HEK293 (cell line): Measurements from ENCODE around the gene PCSK6.

ENCODE experiments used
- GLI2 ChIP-seq: fragments of 450-650 bp; formaldehyde crosslinking; IDR thresholded peaks from 2 replicates; pipeline ENCODE4; 2017; ENCODE audit warnings: missing biosample characterization, missing genetic modification characterization, low read depth, borderline replicate concordance
- MYNN ChIP-seq: fragments of 450-650 bp; formaldehyde crosslinking; IDR thresholded peaks from 2 replicates; pipeline ENCODE4 v1.5.1; 2016; ENCODE audit warnings: missing biosample characterization, missing genetic modification characterization, borderline replicate concordance
- TCF7L2 ChIP-seq: IDR thresholded peaks from 2 replicates; pipeline ENCODE4 v1.6.1; 2011; ENCODE audit warnings: low read depth, mild to moderate bottlenecking, inconsistent platforms, low read length, moderate library complexity, borderline replicate concordance
- ZBTB7A ChIP-seq: fragments of 450-650 bp; formaldehyde crosslinking; IDR thresholded peaks from 2 replicates; pipeline ENCODE4 v1.5.1; 2016; ENCODE audit warnings: low read depth, missing biosample characterization, missing genetic modification characterization
- ZNF121 ChIP-seq: fragments of 450-650 bp; formaldehyde crosslinking; IDR thresholded peaks from 2 replicates; pipeline ENCODE4 v1.5.1; 2016; ENCODE audit warnings: missing biosample characterization, missing genetic modification characterization
- ZNF174 ChIP-seq: fragments of 450-650 bp; formaldehyde crosslinking; IDR thresholded peaks from 2 replicates; pipeline ENCODE4 v1.5.0; 2017; ENCODE audit warnings: missing biosample characterization, mild to moderate bottlenecking, missing genetic modification characterization
- ZNF302 ChIP-seq: fragments of 450-650 bp; formaldehyde crosslinking; IDR thresholded peaks from 2 replicates; pipeline ENCODE4 v1.5.1; 2016; ENCODE audit warnings: missing biosample characterization, missing genetic modification characterization, low read depth
- ZNF433 ChIP-seq: fragments of 450-650 bp; formaldehyde crosslinking; IDR thresholded peaks from 2 replicates; pipeline ENCODE4 v1.5.1; 2016; ENCODE audit warnings: missing biosample characterization, missing genetic modification characterization, low read depth
- ZNF529 ChIP-seq: fragments of 450-650 bp; formaldehyde crosslinking; IDR thresholded peaks from 2 replicates; pipeline ENCODE4 v1.5.1; 2017; ENCODE audit warnings: missing genetic modification characterization, missing biosample characterization; ENCODE audit not compliant: insufficient replicate concordance
- ZNF544 ChIP-seq: fragments of 450-650 bp; formaldehyde crosslinking; IDR thresholded peaks from 2 replicates; pipeline ENCODE4 v1.5.0; 2017; ENCODE audit warnings: missing biosample characterization, missing genetic modification characterization
- ZNF548 ChIP-seq: fragments of 450-650 bp; formaldehyde crosslinking; IDR thresholded peaks from 2 replicates; pipeline ENCODE4 v1.5.1; 2016; ENCODE audit warnings: missing biosample characterization, missing genetic modification characterization
- ZNF596 ChIP-seq: fragments of 450-650 bp; IDR thresholded peaks from 2 replicates; pipeline ENCODE4 v1.5.0; 2018; ENCODE audit warnings: missing biosample characterization, mild to moderate bottlenecking, missing genetic modification characterization, moderate library complexity
- ZNF626 ChIP-seq: fragments of 450-650 bp; sonication (Bioruptor Pico); formaldehyde crosslinking; IDR thresholded peaks from 2 replicates; pipeline ENCODE4 v1.5.1; 2018; ENCODE audit warnings: missing biosample characterization, missing genetic modification characterization, inconsistent platforms
- ZNF701 ChIP-seq: fragments of 450-650 bp; formaldehyde crosslinking; IDR thresholded peaks from 2 replicates; pipeline ENCODE4 v1.5.1; 2016; ENCODE audit warnings: missing biosample characterization, missing genetic modification characterization
- ZNF830 ChIP-seq: fragments of 450-650 bp; IDR thresholded peaks from 2 replicates; pipeline ENCODE4 v1.5.0; 2018; ENCODE audit warnings: missing biosample characterization, missing genetic modification characterization, low read depth, mild to moderate bottlenecking, moderate library complexity
- TF ChIP-seq, protein P1 (sequence below): fragments of 450-650 bp; formaldehyde crosslinking; conservative IDR thresholded peaks from 2 replicates; pipeline ENCODE4 v1.5.1; 2016; ENCODE audit warnings: low read depth, missing biosample characterization, missing genetic modification characterization
- TF ChIP-seq, protein P2 (sequence below): fragments of 450-650 bp; formaldehyde crosslinking; IDR thresholded peaks from 2 replicates; pipeline ENCODE4 v1.5.1; 2016; ENCODE audit warnings: missing biosample characterization, missing genetic modification characterization
- TF ChIP-seq, protein P3 (sequence below): fragments of 450-650 bp; formaldehyde crosslinking; optimal IDR thresholded peaks from 2 replicates; pipeline ENCODE3; 2016; ENCODE audit warnings: missing biosample characterization, mild to moderate bottlenecking, missing genetic modification characterization
- TF ChIP-seq, protein P4 (sequence below): fragments of 450-650 bp; formaldehyde crosslinking; IDR thresholded peaks from 2 replicates; pipeline ENCODE4 v1.5.1; 2016; ENCODE audit warnings: missing biosample characterization, missing genetic modification characterization
- TF ChIP-seq, protein P5 (sequence below): fragments of 450-650 bp; formaldehyde crosslinking; IDR thresholded peaks from 2 replicates; pipeline ENCODE4 v1.5.1; 2017; ENCODE audit warnings: missing biosample characterization, missing genetic modification characterization
- TF ChIP-seq, protein P6 (sequence below): fragments of 450-650 bp; formaldehyde crosslinking; IDR thresholded peaks from 2 replicates; pipeline ENCODE4 v1.5.1; 2016; ENCODE audit warnings: missing biosample characterization, missing genetic modification characterization, low read depth
- TF ChIP-seq, protein P7 (sequence below): fragments of 450-650 bp; formaldehyde crosslinking; IDR thresholded peaks from 2 replicates; pipeline ENCODE4 v1.5.1; 2017; ENCODE audit warnings: missing biosample characterization, missing genetic modification characterization

The PCSK6 gene

DNA sequence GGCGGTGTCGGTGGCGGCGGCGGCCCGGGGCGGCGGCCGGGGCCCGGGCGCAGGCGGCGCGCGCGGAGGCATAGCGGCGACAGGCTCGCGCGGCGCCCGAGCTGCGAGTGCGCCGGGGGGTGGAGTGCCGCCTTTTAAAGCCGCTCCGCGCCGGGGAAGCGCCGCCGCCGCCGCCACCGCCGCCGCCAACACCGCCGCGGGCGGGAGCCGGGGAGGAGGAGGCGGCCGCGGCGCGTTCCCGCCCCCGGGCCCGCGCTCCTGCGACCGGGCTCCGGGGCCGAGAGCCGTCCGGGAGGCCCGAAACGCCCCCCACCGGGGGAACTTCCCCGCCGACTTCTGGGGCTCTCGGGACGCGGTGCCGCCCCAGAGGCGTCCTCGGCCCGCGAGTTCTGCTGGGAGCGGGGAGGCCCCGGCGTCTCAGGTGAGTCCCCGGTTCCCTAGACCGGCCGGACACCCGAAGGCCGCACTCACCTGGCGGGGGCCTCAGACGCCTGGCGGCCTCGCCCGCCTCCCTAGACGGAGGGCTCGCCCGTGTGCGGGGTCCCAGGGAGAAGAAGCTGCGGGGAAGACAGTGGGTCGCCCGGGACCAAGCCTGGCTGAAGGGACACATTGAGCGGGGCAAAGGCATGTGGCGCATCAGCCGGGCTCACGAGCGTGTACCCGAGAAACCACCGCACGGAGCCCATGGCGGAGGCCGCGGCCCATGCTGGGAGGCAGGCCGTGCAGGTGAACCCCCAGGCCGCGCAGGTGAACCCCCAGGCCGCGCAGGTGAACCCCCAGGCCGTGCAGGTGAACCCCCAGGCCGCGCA is at the start of gene PCSK6 (continued):
- TF ChIP-seq, protein P1, sequence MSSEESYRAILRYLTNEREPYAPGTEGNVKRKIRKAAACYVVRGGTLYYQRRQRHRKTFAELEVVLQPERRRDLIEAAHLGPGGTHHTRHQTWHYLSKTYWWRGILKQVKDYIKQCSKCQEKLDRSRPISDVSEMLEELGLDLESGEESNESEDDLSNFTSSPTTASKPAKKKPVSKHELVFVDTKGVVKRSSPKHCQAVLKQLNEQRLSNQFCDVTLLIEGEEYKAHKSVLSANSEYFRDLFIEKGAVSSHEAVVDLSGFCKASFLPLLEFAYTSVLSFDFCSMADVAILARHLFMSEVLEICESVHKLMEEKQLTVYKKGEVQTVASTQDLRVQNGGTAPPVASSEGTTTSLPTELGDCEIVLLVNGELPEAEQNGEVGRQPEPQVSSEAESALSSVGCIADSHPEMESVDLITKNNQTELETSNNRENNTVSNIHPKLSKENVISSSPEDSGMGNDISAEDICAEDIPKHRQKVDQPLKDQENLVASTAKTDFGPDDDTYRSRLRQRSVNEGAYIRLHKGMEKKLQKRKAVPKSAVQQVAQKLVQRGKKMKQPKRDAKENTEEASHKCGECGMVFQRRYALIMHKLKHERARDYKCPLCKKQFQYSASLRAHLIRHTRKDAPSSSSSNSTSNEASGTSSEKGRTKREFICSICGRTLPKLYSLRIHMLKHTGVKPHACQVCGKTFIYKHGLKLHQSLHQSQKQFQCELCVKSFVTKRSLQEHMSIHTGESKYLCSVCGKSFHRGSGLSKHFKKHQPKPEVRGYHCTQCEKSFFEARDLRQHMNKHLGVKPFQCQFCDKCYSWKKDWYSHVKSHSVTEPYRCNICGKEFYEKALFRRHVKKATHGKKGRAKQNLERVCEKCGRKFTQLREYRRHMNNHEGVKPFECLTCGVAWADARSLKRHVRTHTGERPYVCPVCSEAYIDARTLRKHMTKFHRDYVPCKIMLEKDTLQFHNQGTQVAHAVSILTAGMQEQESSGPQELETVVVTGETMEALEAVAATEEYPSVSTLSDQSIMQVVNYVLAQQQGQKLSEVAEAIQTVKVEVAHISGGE (tag by site-specific recombination), result no peak
- TF ChIP-seq, protein P2, sequence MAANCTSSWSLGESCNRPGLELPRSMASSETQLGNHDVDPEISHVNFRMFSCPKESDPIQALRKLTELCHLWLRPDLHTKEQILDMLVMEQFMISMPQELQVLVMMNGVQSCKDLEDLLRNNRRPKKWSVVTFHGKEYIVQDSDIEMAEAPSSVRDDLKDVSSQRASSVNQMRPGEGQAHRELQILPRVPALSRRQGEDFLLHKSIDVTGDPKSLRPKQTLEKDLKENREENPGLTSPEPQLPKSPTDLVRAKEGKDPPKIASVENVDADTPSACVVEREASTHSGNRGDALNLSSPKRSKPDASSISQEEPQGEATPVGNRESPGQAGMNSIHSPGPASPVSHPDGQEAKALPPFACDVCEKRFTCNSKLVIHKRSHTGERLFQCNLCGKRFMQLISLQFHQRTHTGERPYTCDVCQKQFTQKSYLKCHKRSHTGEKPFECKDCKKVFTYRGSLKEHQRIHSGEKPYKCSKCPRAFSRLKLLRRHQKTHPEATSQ (tag by site-specific recombination), result no peak
- no peak for TF ChIP-seq MYNN (tag by site-specific recombination)
- TF ChIP-seq, protein P3, sequence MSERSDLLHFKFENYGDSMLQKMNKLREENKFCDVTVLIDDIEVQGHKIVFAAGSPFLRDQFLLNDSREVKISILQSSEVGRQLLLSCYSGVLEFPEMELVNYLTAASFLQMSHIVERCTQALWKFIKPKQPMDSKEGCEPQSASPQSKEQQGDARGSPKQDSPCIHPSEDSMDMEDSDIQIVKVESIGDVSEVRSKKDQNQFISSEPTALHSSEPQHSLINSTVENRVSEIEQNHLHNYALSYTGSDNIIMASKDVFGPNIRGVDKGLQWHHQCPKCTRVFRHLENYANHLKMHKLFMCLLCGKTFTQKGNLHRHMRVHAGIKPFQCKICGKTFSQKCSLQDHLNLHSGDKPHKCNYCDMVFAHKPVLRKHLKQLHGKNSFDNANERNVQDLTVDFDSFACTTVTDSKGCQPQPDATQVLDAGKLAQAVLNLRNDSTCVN (tag by site-specific recombination), result peak; percentile 63
- TF ChIP-seq, protein P4, sequence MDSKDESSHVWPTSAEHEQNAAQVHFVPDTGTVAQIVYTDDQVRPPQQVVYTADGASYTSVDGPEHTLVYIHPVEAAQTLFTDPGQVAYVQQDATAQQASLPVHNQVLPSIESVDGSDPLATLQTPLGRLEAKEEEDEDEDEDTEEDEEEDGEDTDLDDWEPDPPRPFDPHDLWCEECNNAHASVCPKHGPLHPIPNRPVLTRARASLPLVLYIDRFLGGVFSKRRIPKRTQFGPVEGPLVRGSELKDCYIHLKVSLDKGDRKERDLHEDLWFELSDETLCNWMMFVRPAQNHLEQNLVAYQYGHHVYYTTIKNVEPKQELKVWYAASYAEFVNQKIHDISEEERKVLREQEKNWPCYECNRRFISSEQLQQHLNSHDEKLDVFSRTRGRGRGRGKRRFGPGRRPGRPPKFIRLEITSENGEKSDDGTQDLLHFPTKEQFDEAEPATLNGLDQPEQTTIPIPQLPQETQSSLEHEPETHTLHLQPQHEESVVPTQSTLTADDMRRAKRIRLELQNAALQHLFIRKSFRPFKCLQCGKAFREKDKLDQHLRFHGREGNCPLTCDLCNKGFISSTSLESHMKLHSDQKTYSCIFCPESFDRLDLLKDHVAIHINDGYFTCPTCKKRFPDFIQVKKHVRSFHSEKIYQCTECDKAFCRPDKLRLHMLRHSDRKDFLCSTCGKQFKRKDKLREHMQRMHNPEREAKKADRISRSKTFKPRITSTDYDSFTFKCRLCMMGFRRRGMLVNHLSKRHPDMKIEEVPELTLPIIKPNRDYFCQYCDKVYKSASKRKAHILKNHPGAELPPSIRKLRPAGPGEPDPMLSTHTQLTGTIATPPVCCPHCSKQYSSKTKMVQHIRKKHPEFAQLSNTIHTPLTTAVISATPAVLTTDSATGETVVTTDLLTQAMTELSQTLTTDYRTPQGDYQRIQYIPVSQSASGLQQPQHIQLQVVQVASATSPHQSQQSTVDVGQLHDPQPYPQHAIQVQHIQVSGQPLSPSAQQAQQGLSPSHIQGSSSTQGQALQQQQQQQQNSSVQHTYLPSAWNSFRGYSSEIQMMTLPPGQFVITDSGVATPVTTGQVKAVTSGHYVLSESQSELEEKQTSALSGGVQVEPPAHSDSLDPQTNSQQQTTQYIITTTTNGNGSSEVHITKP (tag by site-specific recombination), result no peak
- TF ChIP-seq ZBTB7A (tag by site-specific recombination), result no peak
- TF ChIP-seq ZNF626 (tag by site-specific recombination), result no peak
- TF ChIP-seq, protein P5, sequence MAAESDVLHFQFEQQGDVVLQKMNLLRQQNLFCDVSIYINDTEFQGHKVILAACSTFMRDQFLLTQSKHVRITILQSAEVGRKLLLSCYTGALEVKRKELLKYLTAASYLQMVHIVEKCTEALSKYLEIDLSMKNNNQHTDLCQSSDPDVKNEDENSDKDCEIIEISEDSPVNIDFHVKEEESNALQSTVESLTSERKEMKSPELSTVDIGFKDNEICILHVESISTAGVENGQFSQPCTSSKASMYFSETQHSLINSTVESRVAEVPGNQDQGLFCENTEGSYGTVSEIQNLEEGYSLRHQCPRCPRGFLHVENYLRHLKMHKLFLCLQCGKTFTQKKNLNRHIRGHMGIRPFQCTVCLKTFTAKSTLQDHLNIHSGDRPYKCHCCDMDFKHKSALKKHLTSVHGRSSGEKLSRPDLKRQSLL (tag by site-specific recombination), result no peak
- TF ChIP-seq ZNF544 (tag by site-specific recombination), result no peak
- TF ChIP-seq ZNF701 (tag by site-specific recombination), result no peak
- TF ChIP-seq, protein P6, sequence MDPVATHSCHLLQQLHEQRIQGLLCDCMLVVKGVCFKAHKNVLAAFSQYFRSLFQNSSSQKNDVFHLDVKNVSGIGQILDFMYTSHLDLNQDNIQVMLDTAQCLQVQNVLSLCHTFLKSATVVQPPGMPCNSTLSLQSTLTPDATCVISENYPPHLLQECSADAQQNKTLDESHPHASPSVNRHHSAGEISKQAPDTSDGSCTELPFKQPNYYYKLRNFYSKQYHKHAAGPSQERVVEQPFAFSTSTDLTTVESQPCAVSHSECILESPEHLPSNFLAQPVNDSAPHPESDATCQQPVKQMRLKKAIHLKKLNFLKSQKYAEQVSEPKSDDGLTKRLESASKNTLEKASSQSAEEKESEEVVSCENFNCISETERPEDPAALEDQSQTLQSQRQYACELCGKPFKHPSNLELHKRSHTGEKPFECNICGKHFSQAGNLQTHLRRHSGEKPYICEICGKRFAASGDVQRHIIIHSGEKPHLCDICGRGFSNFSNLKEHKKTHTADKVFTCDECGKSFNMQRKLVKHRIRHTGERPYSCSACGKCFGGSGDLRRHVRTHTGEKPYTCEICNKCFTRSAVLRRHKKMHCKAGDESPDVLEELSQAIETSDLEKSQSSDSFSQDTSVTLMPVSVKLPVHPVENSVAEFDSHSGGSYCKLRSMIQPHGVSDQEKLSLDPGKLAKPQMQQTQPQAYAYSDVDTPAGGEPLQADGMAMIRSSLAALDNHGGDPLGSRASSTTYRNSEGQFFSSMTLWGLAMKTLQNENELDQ (tag by site-specific recombination), result no peak
- no peak for TF ChIP-seq ZNF548 (tag by site-specific recombination)
- TF ChIP-seq ZNF302 (tag by site-specific recombination), result no peak
- TF ChIP-seq ZNF529, result no peak
- 0 out of 2 replicates have a peak, but pooled peaks have one; percentile 51 for TF ChIP-seq ZNF121 (tag by site-specific recombination)
- no peak for TF ChIP-seq ZNF433 (tag by site-specific recombination)
- TF ChIP-seq ZNF596 (tag by site-specific recombination), result no peak
- no peak for TF ChIP-seq ZNF174 (tag by site-specific recombination)
- no peak for TF ChIP-seq TCF7L2
- TF ChIP-seq ZNF830 (tag by site-specific recombination), result no peak
- TF ChIP-seq GLI2 (tag by site-specific recombination), result no peak
- TF ChIP-seq, protein P7, sequence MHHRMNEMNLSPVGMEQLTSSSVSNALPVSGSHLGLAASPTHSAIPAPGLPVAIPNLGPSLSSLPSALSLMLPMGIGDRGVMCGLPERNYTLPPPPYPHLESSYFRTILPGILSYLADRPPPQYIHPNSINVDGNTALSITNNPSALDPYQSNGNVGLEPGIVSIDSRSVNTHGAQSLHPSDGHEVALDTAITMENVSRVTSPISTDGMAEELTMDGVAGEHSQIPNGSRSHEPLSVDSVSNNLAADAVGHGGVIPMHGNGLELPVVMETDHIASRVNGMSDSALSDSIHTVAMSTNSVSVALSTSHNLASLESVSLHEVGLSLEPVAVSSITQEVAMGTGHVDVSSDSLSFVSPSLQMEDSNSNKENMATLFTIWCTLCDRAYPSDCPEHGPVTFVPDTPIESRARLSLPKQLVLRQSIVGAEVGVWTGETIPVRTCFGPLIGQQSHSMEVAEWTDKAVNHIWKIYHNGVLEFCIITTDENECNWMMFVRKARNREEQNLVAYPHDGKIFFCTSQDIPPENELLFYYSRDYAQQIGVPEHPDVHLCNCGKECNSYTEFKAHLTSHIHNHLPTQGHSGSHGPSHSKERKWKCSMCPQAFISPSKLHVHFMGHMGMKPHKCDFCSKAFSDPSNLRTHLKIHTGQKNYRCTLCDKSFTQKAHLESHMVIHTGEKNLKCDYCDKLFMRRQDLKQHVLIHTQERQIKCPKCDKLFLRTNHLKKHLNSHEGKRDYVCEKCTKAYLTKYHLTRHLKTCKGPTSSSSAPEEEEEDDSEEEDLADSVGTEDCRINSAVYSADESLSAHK, result no peak
